AG09319 (cell line): ENCODE measurements around the gene C11orf21.
"Not testable (repeated sequence)": the region's sequence is repeated elsewhere in the genome, so short reads cannot be mapped to it uniquely, and the experiment has no call there.

Experiments
- DNase-seq: peaks from one replicate; pipeline ENCODE4 v3.0.0-alpha.2; 2010; ENCODE audit warnings: low read depth; ENCODE audit errors: extremely low read depth
- CTCF ChIP-seq: IDR thresholded peaks from 2 replicates; pipeline ENCODE4 v1.5.1; 2011; ENCODE audit warnings: low read depth, mild to moderate bottlenecking, inconsistent platforms, low read length, moderate library complexity

The C11orf21 gene

GRCh38 chr11:2342981-2343380 is 41.3 kb upstream of the C11orf21 start:
- no peak for TF ChIP-seq CTCF
- no peak for DNase-seq

- TF ChIP-seq CTCF, result no peak
- no peak for DNase-seq
These were observed 40.8 kb upstream of the C11orf21 start for GRCh38 chr11:2342557-2342956.

- not testable (repeated sequence) for DNase-seq
These were observed 37.0 kb upstream of the C11orf21 start for GRCh38 chr11:2338760-2339159.

GRCh38 chr11:2335286-2335685 is 33.6 kb upstream of the C11orf21 start:
- not testable (repeated sequence) for DNase-seq

- DNase-seq, result not testable (repeated sequence)
These were observed 31.9 kb upstream of the C11orf21 start for GRCh38 chr11:2333486-2334205.

GRCh38 chr11:2332569-2332968 is 30.9 kb upstream of the C11orf21 start:
- not testable (repeated sequence) for DNase-seq

- no peak for DNase-seq
- TF ChIP-seq CTCF, result no peak
These were observed 29.7 kb upstream of the C11orf21 start for GRCh38 chr11:2331404-2331803.

DNA sequence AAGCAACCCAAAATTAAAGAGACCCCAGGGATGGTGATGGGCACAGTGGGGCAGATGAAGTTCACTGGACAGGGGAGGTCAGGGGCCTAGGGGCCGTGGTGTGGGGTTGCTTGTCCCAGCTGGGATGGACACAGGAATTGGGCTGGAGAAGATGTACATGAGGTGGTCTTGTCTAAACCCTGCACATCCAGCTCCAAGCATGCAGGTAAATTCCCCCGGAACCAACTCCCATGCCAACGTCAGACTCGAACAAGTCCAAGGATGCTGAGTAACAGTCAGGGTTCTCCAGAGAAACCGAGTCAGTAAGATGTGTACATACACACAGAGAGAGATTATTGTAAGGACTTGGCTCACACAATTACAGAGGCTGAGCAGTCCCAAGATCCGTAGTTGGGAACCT is 29.0 kb upstream of the C11orf21 start:
- no peak for DNase-seq
- TF ChIP-seq CTCF, result no peak

- TF ChIP-seq CTCF, result no peak
- DNase-seq, result no peak
These were observed 27.8 kb upstream of the C11orf21 start for GRCh38 chr11:2329551-2329950.
